H7 (cell line): ENCODE measurements around the gene SPACDR. TPM values are rescaled to one million over a fixed set of nuclear protein-coding genes. Genes with fewer than 3 reads are reported as not detected.

Experiments
- DNase-seq: peaks from one replicate; pipeline ENCODE4 v3.0.0; 2012
- H3K27me3 ChIP-seq: 2 replicates; pipeline ENCODE4 v1.6.0; 2011; ENCODE audit warnings: mild to moderate bottlenecking, low read length; ENCODE audit not compliant: control insufficient read depth, insufficient read depth
- H3K36me3 ChIP-seq: replicated peaks from 2 replicates; pipeline ENCODE4 v1.5.1; 2011; ENCODE audit warnings: low read length; ENCODE audit not compliant: control insufficient read depth, insufficient read depth
- H3K4me3 ChIP-seq: 2 replicates; pipeline ENCODE4 v1.5.1; 2011; ENCODE audit warnings: low read depth, mild to moderate bottlenecking, control low read depth, low read length, moderate library complexity; ENCODE audit not compliant: insufficient read depth
- total RNA-seq: library from RNA; depleted of rRNA; stranded (reverse); fragments of >200 nt; shearing (Covaris generic); gene quantifications from 2 replicates; pipeline ENCODE4 v1.2.3, GENCODE V29; 2014

SPACDR gene
- total RNA-seq, 1 experiment from 2014 or later: 1.1 TPM

DNA sequence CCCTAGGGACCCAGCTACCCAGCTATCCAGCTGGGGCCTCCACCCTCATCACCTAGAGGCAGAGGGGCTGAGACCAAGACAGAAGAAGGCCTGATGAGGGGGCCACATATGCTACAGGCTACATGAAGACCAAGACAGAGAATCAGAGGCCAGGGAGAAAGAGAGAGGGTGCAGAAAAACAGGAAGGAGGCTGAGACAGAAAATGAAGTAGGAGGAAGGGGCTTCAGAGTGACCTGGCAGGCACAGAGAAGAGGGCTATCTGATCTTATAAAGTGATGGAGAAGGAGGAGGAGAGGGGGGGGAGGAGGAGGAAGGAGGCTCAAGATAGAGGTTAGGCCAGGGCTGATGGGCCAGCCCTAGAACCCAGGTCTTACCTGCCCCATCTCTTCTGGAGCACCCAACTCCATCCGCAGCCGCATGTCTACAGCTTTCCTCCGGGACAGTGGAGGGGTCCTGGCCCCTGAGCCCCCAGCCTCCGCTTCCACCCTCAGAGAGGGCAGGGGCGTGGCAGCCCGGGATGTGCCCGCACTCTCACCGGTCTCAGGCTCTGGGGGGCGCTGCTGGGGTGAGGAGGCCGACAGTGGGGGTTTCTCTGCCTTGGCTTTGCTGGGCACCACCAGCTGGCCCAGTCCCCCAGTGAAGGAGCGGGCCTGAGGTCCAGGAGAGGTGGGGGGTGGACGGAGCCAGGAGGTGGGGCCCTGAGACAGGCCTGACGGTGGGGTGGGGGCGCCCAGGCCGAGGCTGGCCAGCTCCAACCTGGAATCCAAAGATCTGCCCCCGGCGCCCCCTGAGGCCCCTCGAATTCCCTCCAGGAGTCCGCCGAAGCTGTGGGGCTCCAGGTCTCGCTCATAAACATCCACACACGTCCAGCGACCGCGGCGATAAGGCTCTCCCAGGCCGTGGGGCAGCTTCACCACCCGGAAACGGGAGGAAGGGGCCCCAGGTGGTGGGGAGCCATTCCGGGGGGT lies 13.1 kb upstream of the SPACDR start:
- DNase-seq: peak; percentile 86
- no peaks in the 10 kb centered on the region; the same call in 1 of the 2 replicates for H3K36me3 ChIP-seq

DNA sequence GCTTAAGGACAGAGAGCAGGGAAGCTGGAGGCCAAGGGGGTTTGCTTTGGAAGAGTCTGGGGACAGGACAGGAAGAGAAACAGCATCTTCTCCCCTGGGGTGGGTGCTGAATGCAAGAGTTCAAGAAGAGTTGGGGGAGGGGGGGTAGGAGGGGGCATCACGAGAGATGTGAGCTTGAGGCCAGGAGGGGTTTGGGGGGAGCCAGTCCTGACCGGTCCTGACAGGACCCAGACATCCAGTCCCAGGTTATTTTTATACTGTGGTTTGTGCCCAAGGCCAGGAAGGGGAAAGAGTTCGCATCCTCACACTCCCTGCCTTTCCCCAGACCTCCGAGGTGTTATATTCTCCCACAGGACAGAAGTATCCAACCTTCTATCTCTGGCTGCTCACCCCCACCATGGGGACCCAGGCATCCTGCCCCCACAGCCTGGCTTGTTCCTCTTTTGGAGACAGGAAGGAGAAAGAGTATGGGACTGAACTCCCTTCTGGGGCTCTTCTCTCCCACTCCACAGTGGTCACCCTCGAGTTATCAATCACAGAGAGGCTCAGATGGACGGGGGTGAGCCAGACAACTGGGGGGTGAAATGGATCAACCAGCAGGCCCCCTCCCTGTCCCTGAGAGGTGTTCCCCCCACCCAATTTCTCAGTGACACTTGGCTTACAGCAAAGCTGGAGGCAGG lies 12.2 kb upstream of the SPACDR start:
- peak; percentile 24 for DNase-seq
- Histone ChIP-seq H3K4me3 (no peak overlapping the region), H3K36me3 (no peaks in the 10 kb centered on the region; the same call in none of the 2 replicates), H3K27me3 (no peaks in the 10 kb centered on the region)

More for the DNA sequence above, 13.1 kb upstream of the SPACDR start:
- Histone ChIP-seq H3K4me3 (peak overlapping the region; percentile 74), H3K27me3 (no peaks in the 10 kb centered on the region)

DNA sequence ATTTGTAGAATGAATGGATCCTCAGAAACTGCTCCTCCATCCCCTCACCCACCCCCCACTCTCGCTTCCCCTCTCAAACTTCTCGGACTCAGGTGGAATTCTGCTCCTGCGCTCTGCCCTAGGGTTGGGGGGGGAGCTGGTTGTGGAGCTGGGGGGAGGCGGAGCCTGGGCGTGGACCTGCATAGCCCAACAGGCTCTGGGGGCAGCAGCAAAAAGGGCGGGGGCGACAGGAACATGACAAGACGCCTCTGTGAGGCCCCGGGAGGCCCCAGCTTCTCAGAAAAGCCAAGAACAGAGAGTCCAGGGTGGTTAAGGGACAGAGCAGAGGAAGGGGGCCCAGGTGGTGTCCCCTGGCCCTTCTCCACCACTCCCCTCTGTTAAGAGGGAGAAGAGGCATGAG lies 11.5 kb upstream of the SPACDR start:
- peak; percentile 73 for DNase-seq
- H3K27me3 ChIP-seq: no peaks in the 10 kb centered on the region
- no peaks in the 10 kb centered on the region; the same call in none of the 2 replicates for H3K36me3 ChIP-seq
- no peak overlapping the region for H3K4me3 ChIP-seq

DNA sequence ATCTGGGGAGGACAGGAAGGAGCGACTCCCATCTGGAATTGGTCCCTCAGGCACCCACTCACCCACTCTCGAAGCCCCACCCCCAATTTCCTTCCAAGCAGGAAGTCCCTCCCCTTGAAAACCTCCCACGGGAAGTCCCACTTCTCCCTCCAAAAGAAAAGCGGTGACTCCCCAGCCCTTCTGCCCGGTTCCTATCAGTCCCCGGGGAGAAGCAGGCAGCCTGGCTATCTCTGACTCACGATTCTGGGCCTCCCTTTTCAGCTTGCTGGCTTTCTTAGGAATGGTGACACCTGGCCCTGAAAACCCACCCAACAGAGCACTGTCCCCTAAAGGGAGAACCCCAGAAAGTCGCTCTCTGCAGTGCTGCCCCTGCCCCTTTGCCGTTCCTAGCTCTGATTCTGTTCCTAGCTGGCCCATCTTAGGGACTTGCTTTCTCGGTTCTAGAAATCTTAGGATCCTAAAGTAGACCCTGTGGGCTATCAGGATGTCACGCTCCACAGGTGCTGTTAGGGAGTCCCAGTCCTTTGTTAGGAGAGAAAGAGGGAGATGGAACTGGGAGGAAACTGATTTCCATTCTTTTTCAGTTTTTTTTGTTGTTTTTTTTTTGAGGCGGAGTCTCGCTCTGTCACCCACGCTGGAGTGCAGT lies 8.9 kb upstream of the SPACDR start:
- H3K36me3 ChIP-seq: no peaks in the 10 kb centered on the region; the same call in none of the 2 replicates
- peak; percentile 56 for DNase-seq
- H3K27me3 ChIP-seq: no peaks in the 10 kb centered on the region
- H3K4me3 ChIP-seq: no peak overlapping the region

DNA sequence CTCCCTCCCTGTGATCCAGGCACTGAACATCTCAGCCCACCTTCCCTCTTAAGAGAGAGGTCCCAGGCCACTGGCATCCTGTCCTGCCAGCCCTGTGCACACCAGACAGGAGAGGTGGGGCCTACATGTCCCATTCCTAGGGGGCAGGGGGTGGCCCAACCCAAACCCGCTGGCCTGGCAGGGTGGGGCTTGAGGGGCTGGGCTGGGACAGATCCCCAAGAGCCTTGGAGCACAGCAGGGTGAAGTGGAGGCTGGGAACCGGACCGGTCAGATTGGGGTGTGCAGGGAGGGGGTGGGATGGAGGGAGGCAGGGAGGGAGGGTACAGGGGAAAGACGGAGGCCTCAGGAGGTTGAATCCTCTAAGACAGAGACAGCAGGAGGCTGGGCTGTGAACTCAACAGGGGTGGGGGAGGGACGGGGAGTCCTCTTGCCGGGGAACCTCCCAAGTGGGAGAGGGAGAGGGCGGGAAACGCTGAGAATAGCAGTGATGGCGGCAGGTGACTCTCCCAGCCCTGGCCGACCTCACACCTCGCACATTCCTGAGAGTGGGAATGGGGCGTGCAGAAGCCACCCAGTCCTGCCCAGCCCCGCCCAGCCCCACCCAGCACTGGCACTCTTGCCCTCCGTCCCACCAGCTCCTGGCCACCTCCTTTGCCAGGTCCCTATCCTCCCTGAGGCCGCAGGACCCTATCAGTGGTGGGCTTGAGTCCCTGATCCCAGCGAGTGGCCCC lies 8.2 kb upstream of the SPACDR start:
- DNase-seq: peak; percentile 69
- Histone ChIP-seq H3K4me3 (no peak overlapping the region), H3K27me3 (no peaks in the 10 kb centered on the region), H3K36me3 (no peaks in the 10 kb centered on the region; the same call in none of the 2 replicates)

DNA sequence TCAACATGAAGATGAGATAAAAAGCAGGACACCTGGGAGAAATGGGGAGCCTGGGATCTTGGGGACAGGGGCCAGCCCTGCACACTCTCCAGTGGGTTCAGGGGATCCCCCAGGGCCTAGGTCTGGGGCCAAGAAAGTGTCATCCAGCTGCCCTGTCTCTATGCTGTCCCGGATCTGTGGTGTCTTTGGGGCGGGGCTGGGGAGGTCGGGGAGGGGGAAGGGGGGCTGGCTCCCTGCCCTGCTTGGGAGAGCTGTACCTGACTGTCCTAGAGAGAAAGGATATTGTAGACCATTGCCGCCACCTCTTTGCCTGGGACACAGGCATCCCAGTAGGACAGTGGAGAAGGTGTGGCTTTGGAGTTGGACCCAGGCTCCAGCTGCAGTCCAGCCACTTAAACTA lies 7.0 kb upstream of the SPACDR start:
- DNase-seq: peak; percentile 39
- no peak overlapping the region for H3K4me3 ChIP-seq
- no peaks in the 10 kb centered on the region for H3K27me3 ChIP-seq
- H3K36me3 ChIP-seq: no peaks in the 10 kb centered on the region; the same call in none of the 2 replicates

DNA sequence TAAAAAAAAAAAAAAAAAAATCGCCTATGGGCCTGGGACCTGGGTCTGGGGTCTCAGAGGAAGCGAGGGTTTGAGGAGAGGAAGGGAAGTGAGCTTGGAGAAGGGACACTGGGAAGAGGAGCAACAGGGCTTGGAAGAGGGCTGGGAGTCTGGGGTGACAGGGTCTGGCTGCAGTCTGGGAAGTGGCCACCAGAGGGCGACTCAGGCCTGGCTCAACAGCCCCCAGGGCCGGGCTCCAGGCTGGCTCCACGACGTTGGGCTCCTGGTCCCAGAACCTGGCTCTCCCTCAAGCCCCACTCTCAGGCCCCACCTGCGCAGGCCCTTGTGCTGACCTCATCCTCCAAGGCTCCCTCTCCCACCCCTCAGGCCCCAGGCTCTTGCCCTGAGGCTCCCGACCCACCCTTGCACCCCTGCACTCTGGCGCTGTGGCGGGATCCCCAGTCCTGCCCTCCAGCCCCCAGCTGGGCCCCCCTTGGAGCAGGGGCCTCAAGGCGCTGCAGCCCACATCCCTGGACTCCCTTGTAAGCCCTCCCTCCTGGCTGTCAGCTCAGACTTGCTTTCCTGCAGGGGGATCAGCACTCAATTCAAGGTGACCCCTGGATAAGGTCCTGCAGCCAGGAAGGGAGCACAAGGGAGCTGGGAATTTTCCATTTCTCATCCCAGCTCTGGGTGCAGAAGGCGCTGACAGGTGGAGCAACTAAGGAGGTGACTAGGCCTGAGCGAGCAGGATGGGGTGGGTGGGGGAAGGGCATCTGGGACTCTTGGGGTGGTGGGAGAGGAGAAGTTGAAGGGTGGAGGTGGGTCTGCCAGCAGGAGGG lies 5.4 kb upstream of the SPACDR start:
- H3K27me3 ChIP-seq: no peaks in the 10 kb centered on the region
- no peak overlapping the region for H3K4me3 ChIP-seq
- peak; percentile 98 for DNase-seq
- no peaks in the 10 kb centered on the region; the same call in none of the 2 replicates for H3K36me3 ChIP-seq

DNA sequence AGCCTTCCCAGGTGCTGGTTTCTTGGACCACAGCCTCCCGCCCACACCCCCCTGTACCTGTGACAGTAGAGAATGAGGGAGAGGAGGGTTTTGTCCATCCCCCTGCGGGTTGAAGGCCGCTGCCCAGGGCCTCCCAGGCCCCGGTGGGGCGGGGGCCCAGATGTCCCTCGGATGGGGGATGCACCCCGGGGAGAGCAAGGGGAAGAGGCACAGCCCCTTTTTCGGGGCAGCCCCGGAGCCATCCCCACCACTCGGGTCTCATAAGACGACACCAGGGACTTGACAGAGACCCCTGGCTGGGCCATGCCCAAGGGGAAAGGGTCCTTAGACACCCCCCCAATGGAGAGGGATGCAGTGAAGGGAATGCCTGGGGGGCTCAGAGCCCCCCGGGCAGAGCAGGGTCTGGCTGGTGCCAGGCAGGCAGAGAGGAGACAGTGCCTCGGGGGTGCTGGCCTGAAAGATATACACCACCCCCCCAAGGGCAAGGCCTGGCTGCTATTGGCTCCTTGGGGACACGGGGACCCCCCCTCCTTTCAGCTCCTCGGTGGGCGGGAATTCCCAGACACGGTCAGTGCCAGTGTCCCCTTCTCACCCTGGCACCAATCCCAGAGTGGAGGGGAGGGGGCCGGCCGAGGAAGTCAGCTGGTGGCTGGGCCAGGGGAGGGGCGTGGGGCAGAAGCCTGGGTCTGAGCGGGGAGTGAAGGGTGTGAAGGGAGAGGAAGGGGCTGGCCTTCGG lies 3.7 kb upstream of the SPACDR start:
- peak; percentile 50 for DNase-seq
- H3K4me3 ChIP-seq: no peak overlapping the region
- no peaks in the 10 kb centered on the region for H3K27me3 ChIP-seq
- no peaks in the 10 kb centered on the region; the same call in 1 of the 2 replicates for H3K36me3 ChIP-seq

DNA sequence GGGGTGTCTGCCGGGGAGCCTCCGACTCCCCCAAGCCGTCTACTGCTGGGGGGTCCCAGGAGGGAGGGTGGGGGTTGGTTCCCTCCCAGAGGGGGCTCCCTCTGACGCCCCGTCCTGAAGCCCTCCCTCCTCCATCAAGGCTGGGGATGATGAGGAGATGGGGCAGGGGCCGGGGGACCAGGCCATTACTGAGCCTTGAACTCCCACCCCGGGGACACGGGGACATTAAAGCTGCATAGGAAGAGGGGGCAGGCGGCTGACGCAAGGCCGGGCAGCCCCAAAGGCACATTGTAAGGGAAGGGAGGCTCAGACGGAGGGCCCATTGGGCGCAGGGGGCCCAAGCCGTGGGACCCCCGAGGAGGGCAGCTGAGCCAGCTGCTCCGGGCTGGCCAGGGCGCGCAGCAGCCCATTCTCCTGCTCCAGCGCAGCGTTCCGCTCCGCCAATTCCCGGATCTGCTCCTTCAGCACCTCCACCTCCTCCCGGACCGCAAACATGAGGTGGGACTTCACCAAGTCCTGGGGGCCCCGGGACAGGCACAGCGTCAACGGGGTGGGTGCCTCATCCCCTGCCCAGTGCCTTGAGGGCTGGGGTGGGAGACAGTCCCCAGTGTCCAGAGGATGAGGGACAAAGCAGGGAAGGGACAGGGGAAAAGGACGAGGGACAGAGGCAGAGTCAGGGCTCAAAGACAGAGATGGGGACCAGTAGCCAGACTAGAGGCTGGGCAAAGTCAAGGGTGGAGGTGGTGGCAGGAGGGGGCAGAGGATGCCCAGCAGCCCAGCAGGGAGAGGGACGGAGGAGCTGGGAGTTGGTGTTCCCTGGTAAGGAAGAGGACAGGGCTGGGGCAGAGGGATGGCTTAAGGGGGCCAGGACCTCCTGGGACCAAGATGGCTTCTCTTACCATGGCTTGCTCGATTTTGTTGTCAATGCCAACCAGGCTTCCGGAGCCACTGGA lies 2.9 kb upstream of the SPACDR start:
- Histone ChIP-seq H3K4me3 (no peak overlapping the region), H3K36me3 (no peaks in the 10 kb centered on the region; the same call in 1 of the 2 replicates), H3K27me3 (no peaks in the 10 kb centered on the region)
- DNase-seq: peak; percentile 65

DNA sequence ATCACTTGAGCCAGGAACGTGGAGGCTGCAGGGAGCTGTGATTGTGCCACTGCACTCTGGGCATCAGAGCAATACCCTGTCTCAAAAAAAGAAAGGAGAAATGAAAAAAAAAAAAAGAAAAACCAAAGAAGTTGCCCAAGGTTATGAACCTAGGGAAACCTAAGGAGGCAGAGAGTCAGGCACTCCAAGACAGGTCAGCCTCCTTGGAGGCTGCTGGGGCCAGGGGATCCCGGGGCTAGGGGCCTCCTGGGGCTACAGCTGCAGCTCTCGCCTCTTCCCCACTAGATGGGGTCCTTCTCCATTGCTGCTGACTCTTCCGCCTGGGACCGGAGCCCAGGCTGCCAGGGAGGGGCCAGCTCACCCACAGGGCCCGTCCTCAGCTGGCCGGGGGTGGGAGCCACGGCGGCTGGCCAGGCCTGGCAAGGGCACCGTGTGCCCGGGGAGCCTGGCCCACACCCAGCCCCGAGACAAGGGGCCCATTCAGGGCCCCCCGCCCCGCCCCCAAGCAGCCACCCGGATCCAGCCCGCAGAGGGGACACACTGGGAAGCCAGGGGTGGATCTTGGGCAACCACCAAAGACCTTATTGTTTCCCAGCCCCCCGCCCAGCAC lies 1.7 kb upstream of the SPACDR start:
- peak; percentile 97 for DNase-seq
- H3K36me3 ChIP-seq: no peaks in the 10 kb centered on the region
- no peaks in the 10 kb centered on the region for H3K27me3 ChIP-seq
- peak overlapping the region; percentile 17; the same call in 1 of the 2 replicates for H3K4me3 ChIP-seq

DNA sequence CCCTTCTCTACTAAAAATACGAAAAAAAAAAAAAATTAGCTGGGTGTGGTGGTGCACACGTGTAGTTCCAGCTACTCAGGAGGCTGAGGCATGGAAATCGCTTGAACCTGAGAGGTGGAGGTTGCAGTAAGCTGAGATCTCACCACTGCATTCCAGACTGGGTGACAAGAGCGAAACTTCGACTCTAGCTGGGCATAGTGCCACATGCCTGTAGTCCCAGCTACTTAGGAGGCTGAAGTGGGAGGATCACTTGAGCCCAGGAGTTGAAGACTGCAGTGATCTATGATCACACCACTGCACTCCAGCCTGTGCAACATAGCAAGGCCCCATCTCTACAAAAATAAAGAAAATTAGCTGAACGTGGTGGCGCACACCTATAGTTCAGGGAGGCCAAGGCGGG lies 1.2 kb upstream of the SPACDR start:
- H3K27me3 ChIP-seq: no peaks in the 10 kb centered on the region
- no peaks in the 10 kb centered on the region for H3K36me3 ChIP-seq
- DNase-seq: no peak
- H3K4me3 ChIP-seq: no peak overlapping the region

DNA sequence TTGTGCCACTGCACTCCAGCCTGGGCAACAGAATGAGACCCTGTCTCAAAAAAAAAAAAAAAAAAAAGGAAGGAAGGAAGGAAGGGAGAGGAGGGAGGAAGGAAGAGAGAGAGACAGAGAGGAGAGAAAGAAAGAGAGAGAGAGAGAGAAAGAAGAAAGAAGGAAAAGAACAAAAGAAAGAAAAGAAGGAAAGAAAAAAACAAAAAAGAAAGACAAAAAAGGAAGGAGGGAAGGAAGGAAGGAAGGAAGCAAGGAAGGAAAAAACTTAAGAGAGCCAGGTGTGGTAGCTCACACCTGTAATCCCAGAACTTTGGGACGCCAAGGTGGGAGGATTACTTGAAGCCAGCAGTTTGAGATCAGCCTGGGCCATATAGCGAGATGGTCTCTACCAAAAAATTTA lies 731 bp upstream of the SPACDR start:
- no peak for DNase-seq
- Histone ChIP-seq H3K27me3 (no peaks in the 10 kb centered on the region), H3K36me3 (no peaks in the 10 kb centered on the region), H3K4me3 (no peak overlapping the region)
